Hepatocyte (in vitro differentiated cells): ENCODE data around the gene TCERG1. TPM values are rescaled to one million over a fixed set of nuclear protein-coding genes. Genes with fewer than 3 reads are reported as not detected.

ENCODE experiments used
- DNase-seq: peaks from one replicate; pipeline ENCODE4 v3.0.0-alpha.2; 2016; ENCODE audit warnings: low spot score
- H2AFZ ChIP-seq: fragments of 200-600 bp; sonication (generic); 2 replicates; pipeline ENCODE4 v1.6.0; 2016; ENCODE audit warnings: antibody characterized with exemption, mild to moderate bottlenecking
- H3K27ac ChIP-seq: fragments of 200-600 bp; sonication (generic); 2 replicates; pipeline ENCODE4 v1.5.1; 2016; ENCODE audit warnings: mild to moderate bottlenecking
- H3K27me3 ChIP-seq: fragments of 200-600 bp; sonication (generic); 2 replicates; pipeline ENCODE4 v1.6.1; 2016
- H3K36me3 ChIP-seq: fragments of 200-600 bp; sonication (generic); replicated peaks from 2 replicates; pipeline ENCODE4 v1.5.1; 2016; ENCODE audit warnings: low read depth; ENCODE audit not compliant: insufficient read depth
- H3K4me1 ChIP-seq: fragments of 200-600 bp; sonication (generic); 2 replicates; pipeline ENCODE4 v1.5.1; 2016; ENCODE audit warnings: mild to moderate bottlenecking, moderate library complexity; ENCODE audit not compliant: insufficient read depth
- H3K4me2 ChIP-seq: fragments of 200-600 bp; sonication (generic); 2 replicates; pipeline ENCODE4 v1.6.0; 2016
- H3K4me3 ChIP-seq: fragments of 200-600 bp; sonication (generic); 2 replicates; pipeline ENCODE4 v1.5.1; 2016; ENCODE audit warnings: mild to moderate bottlenecking
- H3K79me2 ChIP-seq: fragments of 200-600 bp; sonication (generic); 2 replicates; pipeline ENCODE4 v1.6.0; 2017; ENCODE audit warnings: mild to moderate bottlenecking
- H3K9me2 ChIP-seq: fragments of 200-600 bp; sonication (generic); replicated peaks from 2 replicates; pipeline ENCODE4 v1.6.0; 2017; ENCODE audit warnings: mild to moderate bottlenecking; ENCODE audit not compliant: insufficient read depth
- H3K9me3 ChIP-seq: fragments of 200-600 bp; sonication (generic); 2 replicates; pipeline ENCODE4 v1.5.1; 2016; ENCODE audit warnings: low read depth, mild to moderate bottlenecking
- H4K20me1 ChIP-seq: fragments of 200-600 bp; sonication (generic); 2 replicates; pipeline ENCODE4 v1.6.0; 2016; ENCODE audit warnings: mild to moderate bottlenecking; ENCODE audit not compliant: insufficient read depth, poor library complexity, severe bottlenecking
- CTCF ChIP-seq: fragments of 200-600 bp; sonication (generic); IDR thresholded peaks from 2 replicates; pipeline ENCODE4 v1.5.1; 2016; ENCODE audit warnings: antibody characterized with exemption, mild to moderate bottlenecking; ENCODE audit not compliant: poor library complexity
- EZH2 ChIP-seq: fragments of 200-600 bp; sonication (generic); IDR thresholded peaks from 2 replicates; pipeline ENCODE4 v1.6.1; 2016; ENCODE audit warnings: antibody characterized with exemption, mild to moderate bottlenecking, borderline replicate concordance
- EZH2phosphoT487 ChIP-seq: fragments of 200-600 bp; sonication (generic); IDR thresholded peaks from one replicate; pipeline ENCODE4 v1.6.1; 2018; ENCODE audit warnings: antibody characterized with exemption, mild to moderate bottlenecking, low read depth, moderate library complexity; ENCODE audit not compliant: unreplicated experiment, severe bottlenecking
- WGBS: methylation state at CpG from one replicate; pipeline ENCODE4 v1.1.6; 2016; ENCODE audit warnings: low lambda C conversion rate; ENCODE audit errors: missing lambda C conversion rate; 5-methylcytosine and 5-hydroxymethylcytosine counted together
- polyA plus RNA-seq: library from polyadenylated mRNA; unstranded; fragments of >200 nt; fragmentation: Nextera tagmentation; extraction: Ambion mirVana; gene quantifications from 2 replicates; pipeline ENCODE4 v1.2.1, GENCODE V29; 2016
- total RNA-seq: library from RNA; depleted of rRNA; stranded (reverse); fragments of >200 nt; gene quantifications from 2 replicates; pipeline ENCODE4 v1.2.3, GENCODE V29; 2014

TCERG1 gene
- total and polyA plus RNA-seq, 2 experiments from 2014 or later = 49.3 to 68.1 TPM

- H3K9me3 ChIP-seq = no peaks in the 10 kb centered on the region
- H3K9me2 ChIP-seq = no peaks in the 10 kb centered on the region
- WGBS = 86% methylated on average over 4 of the region's 4 CpGs
- DNase-seq = no peak
- H2AFZ ChIP-seq = no peak overlapping the region
- TF ChIP-seq CTCF (no peak), EZH2phosphoT487 (no peak), EZH2 (no peak)
- no peaks in the 10 kb centered on the region for H3K4me1 ChIP-seq
- no peak overlapping the region for H3K27ac ChIP-seq
- H3K4me3 ChIP-seq = no peak overlapping the region
- peaks cover 7% of the 10 kb centered on the region for H3K36me3 ChIP-seq
- peaks cover 14% of the 10 kb centered on the region for H3K79me2 ChIP-seq
- no peaks in the 10 kb centered on the region for H3K27me3 ChIP-seq
- H3K4me2 ChIP-seq = no peak overlapping the region
- H4K20me1 ChIP-seq = peaks cover 2% of the 10 kb centered on the region
Measured at GRCh38 chr5:146475190-146475780, 28.2 kb downstream of the TCERG1 start.

- DNase-seq = no peak
- Histone ChIP-seq H3K9me2 (no peaks in the 10 kb centered on the region), H2AFZ (no peak overlapping the region), H3K4me1 (no peaks in the 10 kb centered on the region), H3K36me3 (peaks cover 5% of the 10 kb centered on the region), H3K79me2 (peaks cover 14% of the 10 kb centered on the region), H4K20me1 (peaks cover 2% of the 10 kb centered on the region), H3K27me3 (no peaks in the 10 kb centered on the region), H3K9me3 (no peaks in the 10 kb centered on the region), H3K27ac (no peak overlapping the region), H3K4me3 (no peak overlapping the region), H3K4me2 (no peak overlapping the region)
- WGBS = 97% methylated on average over 1 of the region's 1 CpG
- TF ChIP-seq CTCF (no peak), EZH2 (no peak), EZH2phosphoT487 (no peak)
Measured at GRCh38 chr5:146475906-146476305, 28.8 kb downstream of the TCERG1 start.

GRCh38 chr5:146482775-146483174, 35.6 kb downstream of the TCERG1 start:
- H2AFZ ChIP-seq = no peak overlapping the region
- no peak for TF ChIP-seq EZH2
- no peak for TF ChIP-seq CTCF
- TF ChIP-seq EZH2phosphoT487 = no peak
- no peaks in the 10 kb centered on the region for H4K20me1 ChIP-seq
- H3K9me2 ChIP-seq = no peaks in the 10 kb centered on the region
- DNase-seq = no peak
- no peaks in the 10 kb centered on the region for H3K27me3 ChIP-seq
- no peaks in the 10 kb centered on the region for H3K36me3 ChIP-seq
- no peaks in the 10 kb centered on the region for H3K4me1 ChIP-seq
- H3K79me2 ChIP-seq = no peaks in the 10 kb centered on the region
- H3K4me3 ChIP-seq = no peak overlapping the region
- H3K9me3 ChIP-seq = no peaks in the 10 kb centered on the region
- 78% methylated on average over 2 of the region's 2 CpGs for WGBS
- no peak overlapping the region for H3K27ac ChIP-seq
- no peak overlapping the region for H3K4me2 ChIP-seq
